ENCODE results near the gene RHOG. TPM values are rescaled to one million over a fixed set of nuclear protein-coding genes. Genes with fewer than 3 reads are reported as not detected.
A peak's percentile ranks its signal among the peaks of the same experiment; 100 is the strongest.

Gene RHOG
- total RNA-seq, 2 experiments from 2014 or later, result 157 to 180 TPM

DNA sequence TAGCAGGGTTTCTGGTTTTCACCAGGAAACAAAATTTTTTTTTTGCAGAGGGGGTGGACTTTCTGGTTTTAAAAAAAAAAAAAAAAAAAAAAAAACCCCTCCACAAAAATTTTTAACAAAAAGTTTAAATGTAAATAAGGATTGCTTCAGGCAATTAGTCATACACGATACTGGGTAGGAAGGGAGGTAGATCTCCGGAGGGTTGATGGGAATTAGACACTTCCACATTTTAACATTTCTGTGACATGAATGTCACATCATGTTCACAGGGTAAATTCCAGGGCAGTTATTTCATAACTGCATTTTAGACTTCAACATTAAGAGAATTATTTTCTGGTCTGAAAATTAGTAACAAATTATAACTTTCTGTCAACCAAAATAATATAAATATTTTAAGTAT lies 59.3 kb downstream of the RHOG start:
- Mint-ChIP-seq H3K27ac (peak overlapping the region; percentile 72), H3K27me3 (no peaks in the 10 kb centered on the region), H3K4me1 (peaks cover 47% of the 10 kb centered on the region)

More for the DNA sequence above, 59.3 kb downstream of the RHOG start:
- ChIA-PET POLR2A (interaction anchor here (0.6 kb wide), 1 partner anchor 31 kb away, joined by 3 read pairs; no protein-coding TSS in a partner anchor), CTCF (interaction anchor here (1.2 to 3.4 kb wide), 2 partner anchors 27 to 28 kb away, joined by 3 to 17 read pairs; partner anchors contain the start of gene PGAP2)
- intact Hi-C loops (cut with DNase I, micrococcal nuclease), result no loop called here
- Mint-ChIP-seq H3K9me3 (ENCODE audit: low read depth) (no peaks in the 10 kb centered on the region), H3K4me3 (no peak overlapping the region), H3K36me3 (ENCODE audit: low read depth) (peaks cover 51% of the 10 kb centered on the region)
- DNase-seq (no peak), ATAC-seq (no peak)

Other genes with a start within 250 kb of the RHOG start
- under 1 TPM in 1 of 2 experiments, not detected in 1; 0.23 TPM for gene ART5, start 199.0 kb downstream of the RHOG start, total RNA-seq
- gene ART1, start 195.8 kb downstream of the RHOG start, total RNA-seq, result not detected
- 1 to 10 TPM in 1 of 2 experiments, under 1 TPM in 1; 0.91 to 1.1 TPM for gene CHRNA10, start 169.6 kb downstream of the RHOG start, total RNA-seq
- gene NUP98, start 43.4 kb downstream of the RHOG start, total RNA-seq, result 100 to 1,000 TPM in 1 of 2 experiments, 10 to 100 TPM in 1; 96.0 to 134 TPM
- gene PGAP2, start 32.4 kb downstream of the RHOG start, total RNA-seq, result 10 to 100 TPM; 33.6 to 39.2 TPM
- 10 to 100 TPM; 60.0 to 62.6 TPM for gene STIM1, start 14.7 kb upstream of the RHOG start, total RNA-seq

Data from activated CD4-positive, alpha-beta T cell treated with anti-CD3 and anti-CD28 coated beads for 36 hours (primary cell).